ENCODE results near the gene SLC39A7. TPM values are rescaled to one million over a fixed set of nuclear protein-coding genes. Genes with fewer than 3 reads are reported as not detected.

SLC39A7 gene
- total RNA-seq, 1 donor from 2014 or later = 31.7 TPM

DNA sequence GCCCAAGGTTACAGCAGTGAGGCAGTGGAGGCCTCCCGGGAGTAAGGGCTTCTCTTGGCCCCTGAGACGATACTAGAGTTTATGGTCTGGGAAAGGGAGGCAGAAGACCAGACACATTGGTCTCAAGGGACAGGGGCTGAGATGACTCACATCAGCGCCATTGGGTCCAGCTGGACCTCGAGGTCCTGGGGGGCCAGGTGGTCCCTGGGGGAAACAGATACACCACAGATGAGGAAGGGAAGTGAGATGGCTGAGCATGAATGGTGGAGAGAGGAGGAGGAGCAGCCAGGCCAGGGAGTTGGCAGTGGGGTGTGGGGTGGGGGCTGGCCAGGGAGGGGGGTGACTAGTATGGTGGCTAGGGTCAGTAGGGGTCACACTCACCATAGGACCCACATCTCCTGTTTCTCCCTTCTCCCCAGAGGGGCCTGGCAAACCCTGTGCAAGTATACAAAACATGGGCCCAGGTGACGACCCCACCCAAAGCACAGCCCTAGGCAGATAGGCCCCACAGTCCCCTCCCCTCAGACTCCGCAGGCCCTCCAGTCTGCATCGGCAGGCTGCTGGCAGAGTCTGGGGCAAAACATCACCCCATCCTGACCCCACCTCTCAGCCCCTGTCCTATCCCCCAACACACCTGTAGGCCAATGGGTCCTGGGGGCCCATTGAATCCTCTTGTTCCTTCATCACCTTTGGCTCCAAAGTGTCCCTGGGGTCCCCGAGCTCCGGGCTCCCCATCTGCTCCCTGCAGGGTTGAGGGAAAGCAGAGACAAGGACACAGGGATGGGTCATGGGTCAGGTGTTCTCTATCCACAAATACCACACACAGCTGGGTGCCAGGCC is 30.3 kb upstream of the SLC39A7 start:
- Mint-ChIP-seq H3K4me1 (peaks cover 16% of the 10 kb centered on the region), H3K27ac (no peak overlapping the region), H3K36me3 (ENCODE audit: low read depth) (no peaks in the 10 kb centered on the region), H3K27me3 (peaks cover 8% of the 10 kb centered on the region), H3K4me3 (no peak overlapping the region), H3K9me3 (no peaks in the 10 kb centered on the region)
- ChIA-PET CTCF (interaction anchor here (1.1 kb wide), 1 partner anchor 170 kb away, joined by 3 read pairs; no protein-coding TSS in a partner anchor), POLR2A (interaction anchor here (0.6 to 1.2 kb wide), 2 partner anchors 30 to 202 kb away, joined by 3 to 6 read pairs; partner anchors contain the start of gene BRD2)
- intact Hi-C loops (cut with micrococcal nuclease) = no loop called here
- TF ChIP-seq, protein P1, sequence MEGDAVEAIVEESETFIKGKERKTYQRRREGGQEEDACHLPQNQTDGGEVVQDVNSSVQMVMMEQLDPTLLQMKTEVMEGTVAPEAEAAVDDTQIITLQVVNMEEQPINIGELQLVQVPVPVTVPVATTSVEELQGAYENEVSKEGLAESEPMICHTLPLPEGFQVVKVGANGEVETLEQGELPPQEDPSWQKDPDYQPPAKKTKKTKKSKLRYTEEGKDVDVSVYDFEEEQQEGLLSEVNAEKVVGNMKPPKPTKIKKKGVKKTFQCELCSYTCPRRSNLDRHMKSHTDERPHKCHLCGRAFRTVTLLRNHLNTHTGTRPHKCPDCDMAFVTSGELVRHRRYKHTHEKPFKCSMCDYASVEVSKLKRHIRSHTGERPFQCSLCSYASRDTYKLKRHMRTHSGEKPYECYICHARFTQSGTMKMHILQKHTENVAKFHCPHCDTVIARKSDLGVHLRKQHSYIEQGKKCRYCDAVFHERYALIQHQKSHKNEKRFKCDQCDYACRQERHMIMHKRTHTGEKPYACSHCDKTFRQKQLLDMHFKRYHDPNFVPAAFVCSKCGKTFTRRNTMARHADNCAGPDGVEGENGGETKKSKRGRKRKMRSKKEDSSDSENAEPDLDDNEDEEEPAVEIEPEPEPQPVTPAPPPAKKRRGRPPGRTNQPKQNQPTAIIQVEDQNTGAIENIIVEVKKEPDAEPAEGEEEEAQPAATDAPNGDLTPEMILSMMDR (IDR thresholded peaks at IDR 0.05) = no peak
- DNase-seq (peak; percentile 38), ATAC-seq (ENCODE audit: low read depth) (peak; percentile 76)

DNA sequence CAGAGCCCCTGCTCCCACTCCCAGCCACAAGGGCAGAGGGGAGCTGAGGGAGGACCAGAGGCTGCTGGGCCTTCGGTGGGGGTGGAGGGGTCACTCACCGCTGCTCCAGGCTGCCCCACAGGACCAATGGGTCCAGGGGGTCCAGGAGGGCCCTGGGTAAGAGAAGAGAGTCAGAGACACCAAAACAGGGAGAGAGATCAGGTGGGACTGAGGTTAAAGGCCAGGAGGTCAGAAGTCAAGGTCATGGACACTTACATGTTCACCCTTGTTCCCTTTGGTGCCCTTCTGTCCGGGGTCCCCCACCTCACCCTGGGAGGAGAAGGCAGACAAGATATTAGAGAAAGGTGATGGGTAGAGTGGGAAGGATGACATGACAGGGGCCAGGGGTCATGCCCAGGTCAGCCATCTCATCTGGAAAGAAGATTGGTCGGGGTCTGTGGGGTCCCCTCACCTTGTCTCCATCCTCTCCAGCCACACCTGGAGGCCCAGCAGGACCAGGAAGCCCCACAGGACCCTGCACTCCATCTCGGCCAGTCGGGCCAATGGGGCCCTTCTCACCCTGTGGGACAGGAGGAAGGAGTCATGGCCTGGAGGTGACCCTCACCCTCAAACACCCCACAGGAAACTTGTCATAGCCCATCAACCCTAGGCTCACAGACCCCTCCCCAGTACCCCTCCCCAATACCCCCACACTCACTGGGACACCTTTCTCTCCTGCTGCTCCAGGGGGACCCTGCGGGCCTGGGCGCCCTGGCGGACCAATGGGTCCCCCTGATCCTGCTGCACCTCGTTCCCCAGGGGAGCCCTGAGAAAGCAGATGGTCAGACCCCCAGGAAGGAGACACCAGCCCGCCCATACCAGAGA is 29.4 kb upstream of the SLC39A7 start:
- Mint-ChIP-seq H3K27me3 (peaks cover 11% of the 10 kb centered on the region), H3K4me1 (peaks cover 16% of the 10 kb centered on the region), H3K36me3 (ENCODE audit: low read depth) (no peaks in the 10 kb centered on the region), H3K27ac (no peak overlapping the region), H3K4me3 (no peak overlapping the region), H3K9me3 (no peaks in the 10 kb centered on the region)
- no peak for ATAC-seq (ENCODE audit: low read depth)
- DNase-seq = no peak
- TF ChIP-seq, protein P1 (IDR thresholded peaks at IDR 0.05) = no peak
- intact Hi-C loops (cut with micrococcal nuclease) = no loop called here
- CTCF ChIA-PET = interaction anchor here (1.2 to 1.8 kb wide), 3 partner anchors 77 to 171 kb away, joined by 5 to 7 read pairs (median 5); no protein-coding TSS in a partner anchor
- POLR2A ChIA-PET = interaction anchor here (1.2 kb wide), 1 partner anchor 203 kb away, joined by 6 read pairs; the partner anchor contains the start of gene BRD2

DNA sequence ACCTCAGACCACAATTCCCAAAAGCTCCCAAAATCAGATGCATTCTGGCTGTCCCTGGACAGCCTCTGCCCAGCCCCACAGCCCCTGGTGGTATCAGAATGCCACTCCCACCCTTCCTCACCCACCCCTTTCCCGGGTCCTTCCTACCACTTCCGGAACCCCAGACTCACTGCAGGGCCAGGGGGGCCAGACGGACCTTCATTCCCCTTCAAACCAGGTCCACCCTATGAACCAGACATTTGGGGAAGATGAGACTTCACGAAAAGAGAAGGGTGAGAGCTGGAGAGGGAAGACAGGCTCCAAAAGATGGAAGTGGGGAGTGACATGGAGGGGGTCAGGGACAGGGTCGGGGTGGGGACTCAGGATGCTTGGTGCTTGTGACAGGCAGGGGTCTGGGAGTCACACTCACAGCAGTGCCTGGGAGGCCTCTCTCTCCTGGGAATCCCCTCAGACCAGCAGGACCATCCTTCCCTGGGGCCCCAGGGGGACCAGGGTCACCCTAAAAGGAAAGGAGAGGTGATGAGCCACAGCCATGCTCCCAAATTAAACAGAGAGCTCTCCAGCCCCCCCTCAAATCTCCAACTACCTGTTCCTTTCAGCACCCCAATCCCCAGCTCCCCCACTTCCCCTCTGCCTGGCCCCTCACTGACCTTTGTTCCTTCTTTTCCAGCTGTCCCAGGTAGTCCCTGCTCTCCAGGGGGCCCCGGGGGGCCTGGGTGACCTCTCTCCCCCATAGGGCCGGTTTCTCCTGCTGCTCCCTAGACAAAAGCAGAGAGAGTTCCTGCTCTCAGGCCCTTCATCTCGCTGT is 28.6 kb upstream of the SLC39A7 start:
- Mint-ChIP-seq H3K9me3 (no peaks in the 10 kb centered on the region), H3K4me3 (no peak overlapping the region), H3K4me1 (peaks cover 16% of the 10 kb centered on the region), H3K27ac (no peak overlapping the region), H3K36me3 (ENCODE audit: low read depth) (no peaks in the 10 kb centered on the region), H3K27me3 (peaks cover 11% of the 10 kb centered on the region)
- no peak for DNase-seq
- intact Hi-C loops (cut with micrococcal nuclease) = loop anchor here (1.0 kb wide), 1 partner anchor 172 kb away; no protein-coding TSS in a partner anchor
- ChIA-PET CTCF (interaction anchor here (0.9 to 1.8 kb wide), 6 partner anchors 15 to 172 kb away, joined by 3 to 7 read pairs (median 5); no protein-coding TSS in a partner anchor), POLR2A (no interaction called here)
- TF ChIP-seq, protein P1 (IDR thresholded peaks at IDR 0.05) = no peak
- no peak for ATAC-seq (ENCODE audit: low read depth)

DNA sequence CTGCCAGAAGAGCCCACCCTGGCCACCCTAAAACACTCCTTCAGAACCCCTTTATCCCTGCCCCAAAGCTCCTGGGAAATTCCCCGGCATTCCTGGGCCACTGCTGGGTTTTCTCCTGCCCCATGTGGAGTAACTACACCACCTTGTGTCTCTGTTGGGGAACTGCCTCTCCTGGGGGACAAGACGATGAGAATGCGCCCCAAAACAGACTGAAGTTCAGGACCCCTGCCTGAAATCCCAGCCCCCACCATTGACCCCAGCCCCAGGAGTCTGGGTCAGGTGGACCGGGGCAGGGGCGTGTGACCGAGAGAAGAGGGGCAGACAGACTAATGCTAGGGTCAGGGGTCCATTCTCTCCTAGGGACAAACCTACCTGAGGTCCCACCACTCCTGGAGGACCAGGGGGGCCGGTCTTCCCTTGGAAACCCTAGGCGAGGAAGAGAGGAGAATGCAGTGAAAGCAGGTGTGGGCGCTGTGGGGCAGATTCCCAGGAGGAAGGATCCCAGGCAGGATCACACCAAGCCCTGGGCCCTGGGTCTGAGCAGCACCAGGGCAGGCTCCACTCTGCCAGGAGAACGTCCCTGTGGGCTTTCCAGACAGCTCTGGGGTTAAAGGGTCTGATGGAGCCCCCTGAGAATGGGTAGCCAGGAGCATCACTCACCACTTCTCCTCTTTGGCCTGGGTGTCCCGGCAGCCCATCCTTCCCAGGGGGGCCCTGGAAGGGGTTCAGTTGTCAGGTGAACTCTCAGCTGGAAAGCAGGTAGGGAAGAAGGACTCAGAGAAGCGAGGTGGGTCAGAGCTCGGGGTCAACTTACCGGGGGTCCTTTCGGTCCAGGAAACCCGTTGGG is 27.8 kb upstream of the SLC39A7 start:
- POLR2A ChIA-PET = interaction anchor here (1.6 kb wide), 1 partner anchor 36 kb away, joined by 3 read pairs; the partner anchor contains the start of gene RING1
- H3K27ac Mint-ChIP-seq = no peak overlapping the region
- ATAC-seq (ENCODE audit: low read depth) (peak; percentile 41), DNase-seq (no peak)
- H3K4me3 Mint-ChIP-seq = no peak overlapping the region
- TF ChIP-seq, protein P1 (IDR thresholded peaks at IDR 0.05) = no peak
- intact Hi-C loops (cut with micrococcal nuclease) = loop anchor here (1.0 kb wide), 1 partner anchor 173 kb away; no protein-coding TSS in a partner anchor
- peaks cover 16% of the 10 kb centered on the region for H3K4me1 Mint-ChIP-seq
- CTCF ChIA-PET = interaction anchor here (0.7 to 1.8 kb wide), 11 partner anchors 16 to 1647 kb away, joined by 3 to 7 read pairs (median 4); no protein-coding TSS in a partner anchor
- H3K36me3 Mint-ChIP-seq (ENCODE audit: low read depth) = no peaks in the 10 kb centered on the region
- no peaks in the 10 kb centered on the region for H3K9me3 Mint-ChIP-seq
- H3K27me3 Mint-ChIP-seq = peaks cover 11% of the 10 kb centered on the region

Data from activated B cell treated with CpG ODN at 0.5 μM for 24 hours (primary cell).